HL-60 (cell line): Measurements from ENCODE around the gene KISS1.

Experiments
- POLR2AphosphoS5 ChIP-seq: IDR thresholded peaks from 2 replicates; pipeline ENCODE4 v1.6.1; 2012; ENCODE audit warnings: low read depth
- TF ChIP-seq, protein P1 (sequence below): IDR thresholded peaks from one replicate; pipeline ENCODE4 v1.5.1; 2011; ENCODE audit warnings: low read length, control low read depth, inconsistent platforms; ENCODE audit not compliant: insufficient read depth

DNA sequence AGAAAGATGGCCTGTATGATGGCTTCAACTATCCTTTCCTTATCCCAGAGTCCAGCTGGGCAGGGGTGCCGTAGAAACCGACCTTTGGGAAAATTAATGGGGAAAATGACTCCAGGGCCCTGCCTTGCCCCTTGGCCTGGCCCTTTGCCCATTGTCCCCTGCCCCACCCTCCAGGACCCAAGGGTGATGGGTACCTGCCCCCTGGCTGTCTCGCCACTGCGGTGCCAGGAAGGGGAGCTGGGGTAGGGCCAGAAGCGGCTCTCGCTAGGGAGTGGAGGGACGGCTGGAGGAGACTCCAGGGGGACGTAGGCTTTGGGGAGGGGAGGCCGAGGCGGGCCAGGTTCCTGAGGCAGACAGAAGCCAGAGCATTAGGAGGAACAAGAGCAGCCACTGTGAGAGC is 46.6 kb upstream of the KISS1 start:
- TF ChIP-seq, protein P1, sequence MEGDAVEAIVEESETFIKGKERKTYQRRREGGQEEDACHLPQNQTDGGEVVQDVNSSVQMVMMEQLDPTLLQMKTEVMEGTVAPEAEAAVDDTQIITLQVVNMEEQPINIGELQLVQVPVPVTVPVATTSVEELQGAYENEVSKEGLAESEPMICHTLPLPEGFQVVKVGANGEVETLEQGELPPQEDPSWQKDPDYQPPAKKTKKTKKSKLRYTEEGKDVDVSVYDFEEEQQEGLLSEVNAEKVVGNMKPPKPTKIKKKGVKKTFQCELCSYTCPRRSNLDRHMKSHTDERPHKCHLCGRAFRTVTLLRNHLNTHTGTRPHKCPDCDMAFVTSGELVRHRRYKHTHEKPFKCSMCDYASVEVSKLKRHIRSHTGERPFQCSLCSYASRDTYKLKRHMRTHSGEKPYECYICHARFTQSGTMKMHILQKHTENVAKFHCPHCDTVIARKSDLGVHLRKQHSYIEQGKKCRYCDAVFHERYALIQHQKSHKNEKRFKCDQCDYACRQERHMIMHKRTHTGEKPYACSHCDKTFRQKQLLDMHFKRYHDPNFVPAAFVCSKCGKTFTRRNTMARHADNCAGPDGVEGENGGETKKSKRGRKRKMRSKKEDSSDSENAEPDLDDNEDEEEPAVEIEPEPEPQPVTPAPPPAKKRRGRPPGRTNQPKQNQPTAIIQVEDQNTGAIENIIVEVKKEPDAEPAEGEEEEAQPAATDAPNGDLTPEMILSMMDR, result no peak
- TF ChIP-seq POLR2AphosphoS5, result no peak
